Fibroblast of skin of back (primary cell): ENCODE data around the gene SEMA4D.

Experiments
- DNase-seq: peaks from one replicate; pipeline ENCODE4 v3.0.0-alpha.2; 2013

The SEMA4D gene

DNA sequence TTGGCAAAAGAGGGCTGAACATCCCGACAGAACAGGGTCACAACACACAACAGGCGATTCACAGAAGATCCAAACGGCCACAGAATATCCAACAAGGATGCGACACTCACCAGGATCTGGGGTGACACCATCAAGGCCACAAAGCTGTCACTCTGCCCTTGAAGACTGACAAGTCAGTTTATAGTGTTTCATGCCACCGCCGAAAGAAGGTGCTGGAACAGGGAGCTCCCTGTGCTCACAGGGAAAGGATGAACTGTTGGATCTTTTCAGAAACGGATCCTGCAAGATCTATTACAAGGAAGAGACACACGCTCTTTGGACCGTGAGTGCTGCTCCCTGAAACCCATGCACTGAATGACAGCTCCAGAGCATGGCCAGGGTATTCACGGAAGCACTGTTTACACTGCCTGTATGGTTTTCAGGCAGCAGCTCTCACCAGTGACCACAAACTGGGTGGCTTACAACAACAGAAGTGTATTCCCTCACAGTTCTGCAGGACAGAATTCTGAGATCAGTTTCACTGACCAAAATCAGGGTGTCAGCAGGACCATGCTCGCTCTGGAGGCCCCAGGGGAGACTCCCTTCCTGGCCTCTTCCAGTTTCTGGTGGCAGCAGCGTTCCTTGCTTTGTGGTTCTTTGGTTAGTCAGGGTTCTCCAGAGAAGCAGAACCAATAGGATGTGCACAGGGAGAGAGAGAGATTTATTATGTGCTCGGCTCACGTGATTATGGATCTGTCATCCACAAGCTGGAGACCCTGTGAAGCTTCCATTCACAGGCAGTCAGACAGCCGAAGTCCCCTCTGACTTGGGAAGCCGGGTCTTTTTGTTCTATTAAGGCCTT lies 52.8 kb downstream of the SEMA4D start:
- no peak for DNase-seq

DNA sequence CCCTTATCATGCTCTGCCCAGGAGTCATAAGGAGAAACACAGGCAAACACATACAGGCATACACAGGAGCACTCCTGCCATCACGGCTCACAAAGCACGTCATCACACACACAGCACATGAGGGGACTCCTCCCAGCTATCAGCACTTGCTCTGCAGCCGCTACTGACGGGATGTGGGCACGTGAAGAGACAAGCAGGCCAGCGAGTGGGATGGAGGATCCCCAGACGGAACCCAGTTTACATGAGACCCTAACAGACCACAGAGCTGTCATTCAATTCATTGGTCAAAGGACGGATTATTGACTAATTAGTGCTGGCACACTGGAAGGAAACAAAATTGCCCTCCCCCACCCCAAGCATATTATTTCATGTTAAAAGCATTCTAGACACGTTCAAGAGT lies 53.6 kb downstream of the SEMA4D start:
- no peak for DNase-seq

DNA sequence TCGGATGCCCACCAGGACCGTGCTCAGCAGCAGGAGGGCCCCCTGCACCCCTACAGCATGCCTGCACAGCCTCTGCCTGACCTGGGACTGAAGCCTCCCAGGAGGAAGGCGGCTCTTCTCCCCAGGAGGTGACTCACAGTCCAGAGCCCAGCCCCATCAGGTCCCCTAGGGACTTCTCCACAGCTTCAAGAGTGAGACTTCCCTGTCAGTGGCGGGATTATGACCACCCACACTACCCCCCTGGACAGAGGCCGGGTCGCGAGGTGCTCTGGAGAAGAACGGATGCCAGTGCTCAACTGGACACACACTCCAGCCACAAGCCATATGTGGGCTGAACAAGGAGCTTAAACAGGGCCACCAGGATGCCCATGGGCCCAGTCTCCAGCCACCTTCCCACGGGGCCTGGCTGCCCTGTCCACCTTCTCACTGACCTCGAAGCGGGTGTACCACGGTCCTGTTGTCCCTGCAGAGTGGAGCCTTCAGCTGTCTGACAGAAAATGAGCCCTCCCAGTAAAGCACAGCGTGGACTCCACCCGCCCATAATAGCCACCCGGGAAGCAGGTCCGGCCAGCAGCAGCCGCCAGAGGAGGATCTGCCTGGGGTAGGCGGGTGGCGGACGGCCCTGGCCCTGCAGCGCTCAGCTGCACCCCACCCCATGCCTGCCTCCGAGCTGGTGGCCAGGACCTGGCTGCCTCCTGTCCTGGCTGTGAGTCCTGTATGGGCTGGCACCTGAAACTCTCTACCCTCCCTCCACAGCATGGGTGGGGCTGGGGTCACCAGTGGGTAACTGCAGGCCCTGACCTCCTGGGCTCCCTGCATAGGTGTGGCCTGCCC lies 54.7 kb downstream of the SEMA4D start:
- peak; percentile 55 for DNase-seq

DNA sequence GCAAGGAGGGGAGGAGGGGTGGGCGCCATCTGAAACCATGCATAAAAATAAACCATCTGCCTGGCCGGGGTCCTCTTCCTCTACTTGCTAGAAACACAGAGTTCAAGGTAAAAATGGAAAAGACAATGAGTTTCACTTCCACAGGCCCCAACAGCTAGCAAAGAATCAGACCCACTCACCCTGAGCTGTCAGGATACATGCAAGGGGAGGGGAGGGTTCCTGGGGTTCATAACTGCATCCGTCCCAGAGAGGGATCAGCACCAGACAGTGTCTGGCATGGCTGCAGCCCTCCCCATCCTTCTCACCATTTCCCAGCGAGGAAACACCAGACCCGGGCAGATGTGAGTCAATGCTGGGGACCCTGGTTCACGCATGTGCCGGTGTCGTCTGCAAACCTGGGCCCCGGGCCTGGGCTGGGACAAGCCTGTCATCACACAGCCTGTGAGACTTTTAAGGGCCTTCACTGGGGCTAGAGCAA lies 55.4 kb downstream of the SEMA4D start:
- DNase-seq, result no peak

DNA sequence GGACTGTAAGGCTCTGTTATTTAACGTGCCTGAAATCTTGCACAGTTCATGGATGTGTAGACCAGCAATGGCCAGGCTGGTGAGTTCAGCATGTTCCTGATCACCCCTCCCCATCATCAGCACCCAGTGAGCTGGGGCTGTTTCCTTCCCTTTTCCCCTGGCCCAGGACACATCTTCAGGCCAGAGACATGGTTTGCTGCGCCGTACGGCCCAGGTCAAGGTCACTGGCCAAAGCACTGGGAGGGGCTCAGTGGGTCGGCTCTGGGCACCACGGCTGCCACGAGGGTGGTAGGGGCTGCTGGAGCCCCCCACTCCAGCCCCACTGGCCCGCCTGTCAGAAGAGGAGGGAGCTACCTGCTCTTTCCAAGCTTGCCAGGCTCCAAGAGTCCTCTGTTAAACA lies 55.9 kb downstream of the SEMA4D start:
- no peak for DNase-seq

DNA sequence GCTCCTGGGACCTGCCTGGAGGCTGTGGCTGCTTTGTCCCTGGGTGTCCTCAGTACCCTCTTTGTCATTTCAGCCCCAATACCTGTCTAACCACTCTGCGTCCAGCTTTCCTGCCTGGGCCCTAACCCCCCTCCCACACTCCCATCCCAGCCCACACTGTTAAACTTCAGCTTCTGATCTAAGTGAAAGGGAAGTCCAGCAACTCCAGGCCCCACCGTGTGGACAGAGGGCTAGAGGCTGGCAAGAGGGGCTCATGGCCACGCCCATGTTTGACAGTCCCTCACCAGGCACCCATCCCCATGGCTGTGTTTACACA lies 56.3 kb downstream of the SEMA4D start:
- DNase-seq, result no peak

DNA sequence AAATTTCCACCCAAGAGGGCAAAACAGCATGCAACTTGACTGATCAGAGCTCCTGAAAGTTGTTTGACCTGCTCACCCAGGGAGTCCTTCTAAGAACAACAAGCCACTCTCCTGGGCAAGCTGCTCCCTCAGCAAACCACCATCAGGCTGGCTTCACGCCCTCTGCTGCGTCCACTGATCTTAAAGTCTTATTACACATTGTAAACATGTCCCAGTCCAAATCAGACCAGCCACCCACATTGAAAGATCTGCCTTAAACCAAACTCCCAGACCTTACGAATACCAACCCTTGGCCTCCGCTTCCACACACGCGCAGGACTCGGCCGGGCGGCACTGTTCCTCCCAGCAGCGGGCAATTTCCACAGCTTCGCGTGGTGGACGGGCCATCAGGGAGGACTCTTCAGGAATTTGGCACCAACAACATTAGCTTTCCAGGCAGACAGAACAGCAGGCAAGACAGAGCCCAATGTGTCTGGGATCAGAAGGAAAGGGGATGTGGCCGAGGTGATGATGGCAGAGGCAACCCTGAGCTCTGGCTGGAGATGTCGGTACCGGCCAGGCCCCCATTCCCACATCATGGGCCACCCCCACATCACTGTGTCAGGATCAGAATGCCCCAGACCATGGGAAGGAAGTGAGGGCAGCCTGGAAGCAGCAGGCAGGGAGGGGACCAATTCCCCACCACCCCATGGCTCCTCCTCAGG lies 56.8 kb downstream of the SEMA4D start:
- DNase-seq, result no peak

DNA sequence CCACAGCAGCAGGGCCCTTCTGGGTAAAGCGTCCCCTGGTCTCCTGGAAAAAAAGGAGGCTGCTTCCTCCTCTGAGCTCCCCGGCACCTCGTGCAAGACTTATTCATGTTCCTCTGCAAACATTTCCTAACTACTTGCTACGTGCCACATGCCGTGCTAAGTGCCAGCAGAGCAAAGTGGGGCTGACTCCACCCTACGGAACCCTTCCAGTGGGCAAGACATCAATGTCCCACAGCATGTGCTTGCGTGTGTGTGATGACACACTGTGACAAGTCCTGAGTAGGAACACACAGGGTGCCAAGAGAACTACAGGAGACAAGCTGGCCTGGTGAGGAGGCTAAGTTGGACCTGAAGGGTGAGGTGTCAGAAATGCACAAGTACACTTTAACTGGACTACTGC lies 57.4 kb downstream of the SEMA4D start:
- DNase-seq, result peak; percentile 10

DNA sequence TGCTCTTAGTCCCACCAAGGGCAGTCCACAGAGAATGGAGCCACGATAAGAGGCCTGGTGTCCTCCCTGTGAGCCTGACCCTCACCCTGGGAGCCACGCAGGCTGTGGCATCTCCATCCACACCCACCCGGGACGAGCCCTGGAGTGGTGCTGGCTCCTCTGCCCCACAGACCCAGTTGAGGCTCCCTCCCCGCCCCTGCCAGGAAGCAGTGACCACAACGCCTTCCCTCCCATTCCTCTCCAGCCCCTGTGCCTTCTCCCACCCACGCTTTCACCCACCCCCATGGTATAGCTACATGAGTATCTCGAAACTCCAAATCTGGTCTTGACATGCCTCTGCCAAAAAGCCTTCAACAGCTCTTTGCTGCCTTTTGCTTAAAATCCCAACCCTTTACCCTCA lies 57.9 kb downstream of the SEMA4D start:
- no peak for DNase-seq

DNA sequence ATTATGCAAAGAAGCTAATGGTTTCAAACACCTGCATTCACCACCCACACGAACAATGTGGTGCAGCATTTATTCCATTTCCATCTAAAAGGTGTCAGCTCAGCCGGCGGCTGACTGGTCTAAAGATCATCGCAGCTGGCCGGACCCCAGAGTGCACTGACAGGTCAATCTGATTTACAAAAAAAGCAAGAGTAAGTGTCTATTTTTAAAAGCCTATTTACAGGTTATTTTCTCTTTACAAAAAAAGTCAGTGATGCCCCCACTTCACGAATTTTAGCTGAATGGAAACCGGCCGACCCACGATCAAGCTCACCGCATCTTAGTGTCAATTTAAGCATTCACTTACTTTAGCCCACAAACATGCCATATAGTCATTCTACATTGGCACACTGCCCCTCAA lies 58.3 kb downstream of the SEMA4D start:
- no peak for DNase-seq

DNA sequence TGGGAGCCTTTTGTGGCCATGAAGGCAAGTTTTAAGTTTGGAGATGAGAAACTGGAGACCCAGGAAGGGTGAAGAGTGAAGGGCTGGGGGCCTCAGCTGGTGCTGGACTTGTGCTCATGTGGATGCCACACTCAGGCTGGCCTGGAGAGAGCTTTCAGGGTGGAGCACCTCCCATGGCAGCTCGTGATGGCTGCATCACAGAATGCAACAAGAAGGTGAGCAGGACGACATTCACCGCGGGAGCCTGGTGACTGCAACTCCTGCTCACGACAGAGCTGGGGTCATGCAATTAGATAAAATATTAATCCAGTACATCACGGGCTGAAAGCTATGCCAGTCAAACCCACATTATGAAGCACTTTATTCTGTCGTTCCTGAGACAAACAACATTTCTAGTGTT lies 59.7 kb downstream of the SEMA4D start:
- DNase-seq, result no peak

DNA sequence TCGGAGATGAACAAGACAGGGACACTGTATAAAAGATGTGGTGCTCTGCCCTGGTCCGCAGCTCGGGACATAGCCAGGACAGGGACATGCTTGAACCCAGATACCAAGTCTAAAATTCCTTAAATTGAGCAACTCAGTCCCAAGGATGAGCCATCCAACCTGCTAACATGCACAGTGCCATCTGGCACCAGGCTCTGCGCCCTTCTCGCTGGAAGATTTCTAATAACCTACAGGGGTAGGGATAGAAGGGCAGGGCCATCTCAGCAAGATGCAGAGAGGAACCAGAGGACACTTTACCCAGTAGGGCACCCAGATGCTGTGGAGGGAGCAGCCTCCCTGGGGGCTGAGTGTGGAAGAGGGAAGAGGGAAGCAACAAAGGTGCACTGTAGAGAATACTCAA lies 60.1 kb downstream of the SEMA4D start:
- no peak for DNase-seq

DNA sequence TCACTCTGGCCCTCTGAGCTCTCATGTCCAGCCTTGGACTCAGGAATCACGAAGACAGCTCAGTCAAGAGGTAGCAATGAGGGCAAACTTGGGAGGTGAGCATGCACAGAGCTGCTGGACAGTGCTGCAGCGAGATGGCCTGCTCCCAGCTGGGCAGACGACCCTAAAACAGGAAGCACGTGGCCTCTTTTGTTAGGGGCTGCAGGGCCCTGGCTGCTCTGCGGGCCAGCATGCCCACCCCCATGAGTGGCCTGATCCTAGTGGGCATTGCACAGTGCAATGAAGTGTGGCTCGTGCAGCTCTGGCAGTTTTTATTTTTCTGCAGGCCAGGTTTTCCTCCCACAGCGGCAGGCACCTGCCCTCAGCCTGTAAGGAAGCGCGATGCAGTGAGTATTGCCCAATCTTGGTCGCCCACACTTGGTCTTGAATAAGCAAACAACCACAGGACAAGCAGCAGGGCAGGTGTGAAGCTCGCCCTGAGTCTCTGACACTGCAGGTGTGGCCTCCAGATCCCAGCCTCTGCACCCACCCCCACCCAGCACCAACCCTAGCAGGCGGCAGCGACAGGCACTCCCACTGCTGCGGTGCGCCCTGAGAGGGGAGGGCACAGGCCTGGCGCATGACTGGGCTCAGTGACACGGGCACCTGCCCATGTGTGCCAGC lies 60.8 kb downstream of the SEMA4D start:
- no peak for DNase-seq

DNA sequence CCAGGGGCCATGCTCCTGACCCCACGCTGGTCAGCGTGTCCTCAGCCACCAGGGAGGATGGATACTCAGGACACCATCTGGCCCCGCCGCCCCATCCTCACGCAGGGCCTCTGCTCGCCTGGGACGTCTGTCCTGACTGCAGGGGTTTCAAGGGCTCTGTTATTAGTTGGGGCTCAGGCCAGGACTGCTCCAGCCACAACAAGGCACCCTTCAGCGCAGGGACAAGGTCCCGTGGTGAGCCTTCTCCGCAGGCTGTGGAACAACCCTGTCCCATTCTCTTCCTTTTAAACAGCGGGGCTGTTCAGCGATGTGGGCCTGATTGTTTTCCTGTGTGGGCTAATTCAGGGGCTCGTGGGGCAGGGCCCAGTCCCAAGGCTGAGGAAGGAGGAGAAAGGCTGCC lies 61.6 kb downstream of the SEMA4D start:
- DNase-seq, result no peak

DNA sequence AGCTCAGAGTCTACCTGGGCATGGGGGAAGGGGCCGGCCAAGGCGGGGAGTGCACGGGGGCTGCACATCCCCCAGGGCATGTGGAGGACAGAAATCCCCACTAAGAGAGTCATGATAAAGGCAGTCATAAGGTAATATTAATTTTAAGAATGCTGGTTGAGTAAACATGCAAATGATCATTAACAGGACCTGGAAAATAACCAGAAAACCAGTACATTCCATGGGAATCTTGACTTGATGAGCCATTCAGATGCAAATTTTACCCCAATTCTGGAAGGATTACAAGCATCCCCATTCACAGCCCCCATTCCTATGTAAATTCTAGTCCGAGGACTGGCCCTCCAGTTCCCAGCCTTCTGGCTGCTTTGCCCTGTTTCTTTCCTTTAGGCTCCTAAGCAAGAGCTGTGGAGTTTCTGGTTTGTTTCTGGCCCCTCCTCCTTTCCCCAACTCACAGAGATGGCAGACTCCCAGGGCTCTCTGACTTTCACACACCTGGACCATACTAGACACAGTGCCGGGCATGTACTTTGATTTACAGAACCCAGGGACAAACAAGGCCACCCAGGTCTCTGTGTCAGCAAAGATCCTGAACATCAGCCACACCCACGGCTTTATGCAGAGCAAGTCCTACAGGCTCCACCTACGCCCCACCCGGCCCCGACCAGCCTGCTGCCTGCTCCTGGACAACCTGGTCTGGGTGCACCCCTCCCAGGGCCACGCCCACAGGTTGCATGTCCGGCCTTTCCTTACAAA lies 62.7 kb downstream of the SEMA4D start:
- DNase-seq, result no peak

DNA sequence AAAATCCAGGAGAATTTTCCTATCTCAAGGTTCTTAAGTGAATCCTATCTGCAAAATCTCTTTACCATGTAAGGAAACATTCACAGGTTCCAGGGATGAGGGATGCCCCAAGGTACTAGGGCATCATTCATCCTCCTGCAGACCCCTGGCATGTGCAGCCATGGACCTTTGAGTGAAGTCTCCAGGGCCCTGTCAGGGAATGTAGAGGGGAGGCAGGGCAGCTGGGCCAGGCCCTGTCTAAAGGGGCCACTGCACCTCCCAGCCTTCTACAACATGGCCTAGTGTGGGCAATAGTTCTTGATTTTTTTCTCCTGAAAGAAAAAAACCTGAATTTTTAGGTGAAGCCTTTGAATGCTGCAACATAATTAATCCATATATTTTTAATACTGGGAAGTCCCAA lies 63.3 kb downstream of the SEMA4D start:
- DNase-seq, result no peak

DNA sequence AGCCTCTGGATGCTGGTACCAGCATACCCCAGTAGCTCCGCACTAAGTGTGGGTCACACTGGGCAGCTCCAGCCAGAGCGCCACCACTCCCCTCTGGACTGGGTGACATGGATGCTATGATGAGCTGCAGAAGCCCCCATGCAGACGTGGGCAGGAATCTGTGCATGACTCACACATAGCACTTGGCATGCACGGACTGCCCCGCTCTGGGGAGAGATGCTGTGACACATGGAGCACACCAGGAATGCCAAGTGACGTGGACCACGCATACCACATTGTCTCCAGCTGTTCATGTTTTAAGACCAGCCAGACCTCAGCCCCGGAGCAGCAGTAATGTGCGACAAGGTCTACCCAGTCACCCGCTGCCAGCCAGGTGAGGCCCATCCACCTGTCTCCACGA lies 64.1 kb downstream of the SEMA4D start:
- peak; percentile 86 for DNase-seq

DNA sequence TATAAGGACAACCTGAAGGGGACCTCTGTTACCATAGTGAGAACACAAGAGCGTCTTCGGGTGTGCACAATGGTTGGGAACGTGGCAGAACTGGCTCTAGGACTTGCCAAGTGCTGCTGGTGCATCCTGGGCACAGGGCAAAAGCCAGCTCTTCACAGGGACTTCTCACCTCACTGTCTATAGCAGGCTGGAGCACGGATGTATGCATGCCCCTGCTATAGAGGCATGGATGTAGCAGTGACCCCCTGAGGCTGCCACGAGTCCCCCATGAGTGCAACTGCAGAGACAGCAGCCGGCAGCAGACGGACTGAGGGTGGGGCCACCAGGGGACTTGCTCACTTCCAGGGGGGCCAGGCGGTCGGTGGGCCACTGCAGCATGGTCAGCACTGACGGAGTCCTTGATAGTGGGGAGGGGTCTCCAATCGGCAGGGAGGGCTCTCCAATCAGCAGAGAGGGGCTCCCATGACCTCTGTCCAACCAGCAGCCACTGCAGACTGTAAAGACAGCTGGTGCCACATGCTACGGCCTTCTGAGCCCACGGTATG lies 64.9 kb downstream of the SEMA4D start:
- DNase-seq, result no peak

DNA sequence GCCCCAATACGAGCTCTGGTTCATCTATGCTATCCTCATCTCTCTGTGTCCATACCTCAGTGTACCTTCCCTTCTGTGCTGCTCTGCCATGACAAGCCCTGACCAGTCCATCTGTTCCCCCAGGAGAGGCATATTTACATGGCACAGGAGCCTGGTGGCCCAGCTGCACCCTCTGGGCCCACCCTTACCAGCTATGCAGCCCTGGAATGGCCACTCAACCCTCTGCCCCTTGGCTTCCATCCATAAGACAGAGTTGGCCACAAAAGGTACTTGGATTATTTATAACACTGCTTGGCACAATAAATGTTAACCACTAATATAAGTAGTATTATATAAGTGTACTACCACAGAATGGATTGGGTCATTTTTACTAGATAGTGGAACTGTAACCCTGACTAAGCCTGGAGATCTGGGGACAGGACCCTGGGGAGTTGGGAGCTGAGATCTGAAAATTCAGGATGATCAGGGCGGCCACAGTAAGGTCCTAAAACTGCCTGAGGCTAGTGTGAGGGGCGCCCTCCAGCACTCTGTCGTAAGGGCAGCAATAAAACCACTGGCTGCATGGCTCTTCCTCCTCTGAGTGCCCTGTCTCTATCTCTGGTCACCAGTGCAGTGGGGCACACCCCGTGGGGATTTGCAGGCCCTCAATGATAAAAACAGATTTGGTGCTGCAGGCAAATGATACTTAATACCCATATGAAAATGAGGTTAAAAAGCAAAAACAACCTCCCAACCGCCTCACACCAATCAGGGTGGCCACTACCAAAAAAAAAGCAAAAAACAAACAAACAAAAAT lies 65.8 kb downstream of the SEMA4D start:
- no peak for DNase-seq

DNA sequence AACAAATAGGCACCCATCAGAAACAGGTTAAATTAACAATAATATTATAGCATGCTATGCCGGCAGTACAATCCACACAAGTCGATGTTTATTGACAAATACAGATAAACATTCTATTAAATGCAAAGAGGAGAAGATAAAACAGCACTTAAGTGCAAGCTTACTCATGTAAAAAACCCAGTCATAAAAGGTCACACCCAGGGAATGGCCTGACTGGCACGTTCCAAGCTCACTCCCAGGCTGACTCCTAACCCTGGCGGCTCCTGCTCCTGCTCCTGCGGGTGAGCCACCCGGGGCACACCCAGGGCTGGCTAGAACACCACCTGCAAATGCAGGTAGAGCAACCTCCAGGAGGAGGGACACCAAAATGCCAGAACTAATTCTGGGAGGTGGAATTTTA lies 66.9 kb downstream of the SEMA4D start:
- DNase-seq, result no peak
